DMS 273 treated with DMSO at 0.1 percent for 48 hours (cell line): Measurements from ENCODE around the gene TAOK1.
"Not testable (repeated sequence)": the region's sequence is repeated elsewhere in the genome, so short reads cannot be mapped to it uniquely, and the experiment has no call there.

ENCODE experiments used
- DNase-seq: peaks from one replicate; lab custom pipeline; 2025; lab: John Stamatoyannopoulos, UW

Gene TAOK1

DNA sequence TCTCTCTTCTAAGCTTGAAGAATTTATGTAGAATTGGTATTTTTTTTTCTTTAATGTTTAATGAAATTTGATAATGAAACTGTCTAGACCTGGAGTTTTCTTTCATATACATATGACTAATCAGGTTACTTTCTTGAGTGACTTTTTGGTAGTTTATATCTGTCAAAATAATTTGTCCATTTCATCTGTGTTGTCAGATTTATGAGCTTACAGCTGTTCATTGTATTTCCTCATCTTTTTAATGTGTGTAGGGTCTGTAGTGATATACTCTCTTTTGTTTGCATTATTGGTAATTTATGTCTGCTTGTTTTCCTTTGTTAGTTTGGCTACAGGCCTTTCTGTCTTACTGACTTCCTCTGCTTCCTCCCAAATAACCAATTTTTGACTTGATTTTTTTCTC lies 55.7 kb downstream of the TAOK1 start:
- DNase-seq, result no peak

DNA sequence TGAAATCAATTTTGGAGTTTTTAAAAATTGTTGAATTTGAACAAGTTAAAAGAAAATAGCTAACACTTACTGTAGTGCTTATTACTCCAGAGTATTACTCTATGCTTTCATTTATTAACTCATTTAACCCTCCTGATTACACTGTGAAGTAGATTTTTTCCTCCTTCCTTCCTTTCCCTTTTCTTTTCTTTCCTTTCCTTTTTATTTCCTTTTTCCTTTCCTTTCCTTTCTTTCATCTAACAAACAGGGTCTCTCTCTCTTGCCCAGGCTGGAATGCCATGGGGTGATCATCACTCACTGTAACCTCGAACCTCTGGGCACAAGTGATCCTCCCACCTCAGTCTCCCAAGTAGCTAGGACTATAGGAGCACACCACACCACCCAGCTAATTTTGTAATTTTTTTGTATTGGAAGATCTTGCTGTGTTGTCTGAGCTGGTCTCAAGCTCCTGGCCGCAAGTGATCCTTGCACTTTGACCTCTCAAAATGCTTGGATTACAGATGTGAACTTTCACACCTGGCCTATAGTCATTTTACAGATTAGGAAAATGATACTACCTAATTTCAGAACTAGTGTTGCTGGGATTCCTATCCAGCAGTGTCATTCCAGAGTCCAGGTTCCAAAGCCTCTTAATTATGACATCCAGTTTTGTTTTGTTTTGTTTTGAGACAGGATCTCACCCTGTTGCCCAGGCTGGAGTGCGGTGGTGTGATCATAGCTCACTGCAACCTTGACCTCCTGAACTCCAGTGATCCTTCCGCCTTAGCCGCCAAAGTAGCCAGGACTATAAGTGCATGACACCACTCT lies 59.9 kb downstream of the TAOK1 start:
- DNase-seq, result no peak

DNA sequence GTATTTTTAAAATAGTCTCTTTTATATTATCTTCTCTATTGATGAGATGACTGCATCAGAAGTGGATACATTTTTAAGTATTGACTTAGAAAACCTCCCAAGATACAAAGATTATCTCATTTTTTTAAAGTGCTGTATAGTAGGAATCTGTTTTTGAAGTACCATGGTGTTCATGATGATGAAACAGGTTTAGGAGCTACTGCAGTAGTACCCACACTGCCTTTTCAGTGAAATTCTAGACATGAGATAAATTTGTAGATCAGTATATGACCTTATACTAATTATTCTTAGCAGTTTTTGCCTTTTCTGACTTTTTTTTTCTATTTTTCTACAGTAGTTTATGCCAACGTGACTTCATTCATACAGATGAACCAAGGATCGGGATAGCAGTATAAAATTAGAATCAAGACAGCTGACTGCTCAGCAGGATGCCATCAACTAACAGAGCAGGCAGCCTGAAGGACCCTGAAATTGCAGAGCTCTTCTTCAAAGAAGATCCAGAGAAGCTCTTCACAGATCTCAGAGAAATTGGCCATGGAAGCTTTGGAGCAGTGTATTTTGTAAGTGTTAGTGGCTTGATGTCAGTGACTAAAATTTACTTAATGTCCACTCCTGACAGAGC lies 61.1 kb downstream of the TAOK1 start:
- DNase-seq, result no peak

DNA sequence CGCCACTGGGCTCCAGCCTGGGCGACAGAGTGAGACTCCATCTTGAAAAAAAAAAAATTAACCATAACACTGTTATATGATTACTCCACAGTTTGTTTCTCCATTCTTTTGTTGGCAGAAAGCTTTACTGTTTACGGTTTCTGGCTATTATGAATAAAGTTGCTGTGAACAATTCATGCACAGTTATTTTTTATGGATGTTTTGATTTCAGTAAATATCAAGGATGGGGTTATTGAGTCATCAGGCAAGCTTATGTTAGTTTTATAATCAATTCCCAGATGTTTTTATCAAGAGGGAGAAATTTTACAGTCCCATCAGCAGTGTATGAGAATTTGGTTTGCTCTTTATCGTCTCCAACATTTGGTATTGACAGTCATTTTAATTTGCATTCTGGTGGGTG lies 67.9 kb downstream of the TAOK1 start:
- DNase-seq, result no peak

DNA sequence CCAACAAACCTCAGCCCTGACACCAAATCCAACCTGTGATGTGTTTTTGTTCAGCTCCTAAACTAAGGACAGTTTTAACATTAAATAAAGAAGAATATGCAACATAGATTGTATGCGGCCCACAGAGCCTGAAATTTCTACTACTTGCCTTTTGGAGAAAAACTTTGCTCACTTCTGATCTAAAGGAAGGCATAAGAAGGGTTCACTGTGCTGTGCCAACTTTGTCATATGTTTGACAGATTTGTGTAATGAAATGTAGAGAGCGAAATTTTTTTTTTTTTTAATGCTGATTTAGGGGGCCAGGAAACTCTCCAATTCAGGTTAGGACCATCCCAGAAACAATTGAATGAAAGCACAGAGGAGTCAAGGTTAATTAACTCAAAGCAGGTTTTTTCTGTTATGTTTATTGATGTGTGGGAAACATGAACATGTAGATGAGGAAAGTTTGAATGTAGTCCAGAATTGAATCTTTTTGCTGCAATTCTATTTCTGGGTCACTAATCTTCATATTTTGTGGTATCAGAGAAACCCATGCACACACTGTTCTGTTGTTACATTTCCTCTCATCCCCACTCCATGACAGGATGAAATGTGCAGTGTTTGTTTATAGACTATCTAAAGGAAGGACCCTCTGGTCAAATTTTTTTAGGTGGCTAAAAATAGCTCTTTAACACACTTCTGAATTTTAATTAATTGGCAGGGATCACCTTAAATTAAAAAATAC lies 71.5 kb downstream of the TAOK1 start:
- no peak for DNase-seq

DNA sequence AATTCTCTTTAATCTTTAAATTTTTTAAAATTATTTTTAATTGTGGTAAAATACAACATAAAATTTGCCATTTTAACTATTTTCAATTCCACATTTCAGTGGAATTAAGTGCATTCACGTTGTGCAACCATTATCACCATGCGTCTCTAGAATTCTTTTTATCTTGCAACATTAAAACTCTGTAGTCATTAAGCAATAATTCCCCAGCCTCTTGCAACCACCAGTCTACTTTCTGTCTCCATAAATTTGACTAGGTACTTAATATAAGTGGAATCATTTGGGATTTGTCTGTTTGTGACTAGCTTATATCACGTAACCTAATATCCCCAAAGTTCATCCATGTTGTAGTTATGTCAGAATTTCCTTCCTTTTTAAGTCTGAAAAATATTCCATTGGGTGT lies 79.1 kb downstream of the TAOK1 start:
- no peak for DNase-seq

DNA sequence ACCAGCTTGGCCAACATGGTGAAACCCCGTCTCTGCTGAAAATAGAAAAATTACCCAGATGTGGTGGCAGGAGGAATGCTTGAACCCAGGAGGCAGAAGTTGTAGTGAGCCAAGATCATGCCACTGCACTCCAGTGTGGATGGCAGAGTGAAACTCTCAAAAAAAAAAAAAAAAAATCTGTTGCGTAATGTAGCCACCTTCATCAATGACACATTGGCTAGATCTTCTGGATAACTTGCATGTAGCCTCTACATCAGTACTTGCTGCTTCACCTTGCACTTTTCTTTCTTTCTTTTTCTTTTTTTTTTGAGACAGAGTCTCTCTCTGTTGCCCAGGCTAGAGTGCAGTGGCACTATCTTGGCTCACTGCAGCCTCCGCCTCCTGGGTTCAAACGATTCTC lies 83.3 kb downstream of the TAOK1 start:
- DNase-seq, result not testable (repeated sequence)

DNA sequence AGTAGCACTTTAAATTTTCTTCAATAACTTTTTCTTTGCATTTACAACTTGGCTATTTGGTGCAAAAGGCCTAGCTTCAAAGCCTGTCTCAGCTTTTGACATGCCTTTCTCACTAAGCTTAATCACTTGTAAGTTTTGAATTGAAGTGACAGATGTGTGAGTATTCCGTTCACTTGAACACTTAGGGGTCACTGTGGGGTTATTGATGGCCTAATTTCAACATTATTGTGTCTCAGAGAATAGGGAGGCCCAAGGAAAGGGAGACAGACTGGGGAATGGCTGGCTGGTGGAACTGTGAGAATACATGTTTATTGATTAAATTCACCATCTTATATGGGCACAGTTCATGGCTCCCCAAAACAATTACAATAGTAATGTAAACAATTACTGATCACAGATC lies 84.1 kb downstream of the TAOK1 start:
- no peak for DNase-seq

DNA sequence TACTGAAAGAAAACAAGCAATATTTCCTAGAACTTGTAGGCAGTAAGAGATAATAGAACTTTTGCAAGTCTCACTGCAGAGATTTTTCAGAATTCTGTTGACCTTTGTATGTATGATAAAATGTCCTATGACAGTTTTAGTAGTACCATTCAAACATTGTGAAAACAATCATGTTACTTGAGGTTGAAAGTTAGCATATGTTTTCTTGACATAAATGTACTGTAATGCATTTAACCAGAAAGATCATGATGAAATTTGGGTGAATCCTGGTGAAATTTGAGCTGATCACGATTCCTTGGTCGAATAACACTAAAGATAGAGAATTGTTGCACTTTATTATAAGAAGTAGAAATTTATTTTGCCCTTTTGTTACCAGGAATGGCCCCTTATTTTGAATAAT lies 85.7 kb downstream of the TAOK1 start:
- DNase-seq, result no peak

DNA sequence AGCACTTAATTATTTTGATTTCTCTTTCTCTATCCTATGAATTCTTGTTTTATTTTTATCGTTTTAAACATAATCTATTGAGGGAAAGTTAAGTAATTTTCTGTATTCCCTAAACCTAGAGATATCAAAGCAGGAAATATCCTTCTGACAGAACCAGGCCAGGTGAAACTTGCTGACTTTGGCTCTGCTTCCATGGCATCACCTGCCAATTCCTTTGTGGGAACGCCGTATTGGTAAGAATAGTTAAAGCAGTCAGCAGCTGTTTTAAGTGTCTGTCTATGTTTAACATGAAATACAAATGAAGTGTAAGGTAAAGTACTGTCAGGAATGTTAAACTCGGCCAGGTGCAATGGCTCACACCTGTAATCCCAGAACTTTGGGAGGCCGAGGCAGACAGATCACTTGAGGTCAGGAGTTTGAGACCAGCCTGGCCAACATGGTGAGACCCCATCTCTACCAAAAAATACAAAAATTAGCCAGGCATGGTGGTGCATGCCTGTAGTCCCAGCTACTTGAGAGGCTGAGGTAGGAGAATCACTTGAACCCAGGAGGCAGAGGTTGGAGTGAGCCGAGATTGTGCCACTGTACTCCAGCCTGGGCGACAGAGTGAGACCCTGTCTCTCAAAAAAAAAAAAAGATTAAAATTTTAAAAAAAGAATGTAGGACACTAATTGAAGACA lies 90.2 kb downstream of the TAOK1 start:
- DNase-seq, result not testable (repeated sequence)

DNA sequence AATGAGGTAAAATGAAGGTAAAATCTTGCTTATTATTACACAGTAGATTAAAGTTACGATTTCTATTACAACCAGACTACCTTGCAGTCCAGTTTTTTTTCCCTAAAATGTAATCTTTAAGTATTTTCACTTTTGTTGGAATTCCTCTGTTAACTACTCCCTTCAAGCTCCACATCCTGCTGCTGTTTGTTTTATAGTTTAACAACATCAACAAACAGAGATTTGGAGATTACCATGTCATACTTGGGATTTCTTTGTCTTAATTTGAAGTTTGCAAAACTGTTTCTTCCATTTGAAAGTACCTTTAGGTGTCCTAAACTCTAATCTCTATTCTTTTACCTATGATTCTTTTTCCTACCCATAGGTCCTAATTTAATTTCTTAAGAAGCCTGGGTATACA lies 93.3 kb downstream of the TAOK1 start:
- no peak for DNase-seq

DNA sequence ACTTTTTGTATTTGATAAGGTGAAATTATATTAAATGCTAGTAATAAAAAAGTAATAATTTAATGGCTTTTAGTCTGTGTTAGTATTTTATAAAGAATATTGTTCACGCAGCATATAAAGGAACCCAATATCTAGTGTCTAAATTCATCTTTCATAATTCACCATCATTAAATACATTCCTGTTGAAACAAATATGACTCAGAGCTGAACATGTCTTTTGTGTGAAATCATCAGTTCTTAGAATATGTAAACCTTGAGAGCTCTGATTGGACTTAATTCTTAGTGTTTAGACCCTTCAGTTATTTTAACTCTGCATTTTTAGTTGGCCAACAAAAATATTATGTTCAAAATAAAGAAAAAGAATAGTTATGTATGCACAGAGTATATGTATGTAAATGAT lies 104.8 kb downstream of the TAOK1 start:
- DNase-seq, result no peak

DNA sequence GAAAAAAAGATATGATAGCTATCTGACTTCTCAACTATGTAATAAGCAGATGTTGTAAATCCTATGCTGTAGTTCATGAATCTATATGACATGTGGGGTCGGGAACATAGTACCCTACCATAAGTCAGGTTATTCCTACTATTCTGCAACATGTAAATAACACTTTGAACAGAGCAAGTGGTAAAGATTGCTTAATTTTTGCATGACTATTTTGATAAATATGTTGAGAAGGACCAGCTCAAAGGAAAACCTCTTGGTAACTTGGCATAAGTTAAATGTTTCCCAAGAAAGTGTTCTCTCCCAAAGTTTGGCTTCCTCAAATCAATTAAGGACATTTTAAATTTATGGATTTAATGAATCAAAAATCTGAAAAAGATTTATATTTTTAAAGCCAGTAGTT lies 114.5 kb downstream of the TAOK1 start:
- DNase-seq, result no peak

DNA sequence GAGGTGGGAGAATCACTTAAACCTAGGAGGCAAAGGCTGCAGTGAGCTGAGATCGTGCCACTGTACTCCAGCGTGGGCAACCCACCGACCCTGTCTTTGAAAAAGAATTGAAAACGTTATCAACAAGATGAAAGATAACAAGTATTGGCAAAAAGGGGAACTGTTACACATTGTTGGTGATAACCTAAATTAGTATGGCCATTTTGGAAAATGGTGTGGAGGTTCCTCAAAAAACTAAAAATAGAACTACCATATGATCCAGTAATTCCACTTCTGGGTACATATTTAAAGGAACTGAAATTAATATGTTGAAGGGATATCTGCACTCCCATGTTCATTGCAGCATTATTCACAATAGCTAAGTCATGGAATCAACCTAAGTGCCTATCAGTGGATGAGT lies 115.7 kb downstream of the TAOK1 start:
- no peak for DNase-seq

DNA sequence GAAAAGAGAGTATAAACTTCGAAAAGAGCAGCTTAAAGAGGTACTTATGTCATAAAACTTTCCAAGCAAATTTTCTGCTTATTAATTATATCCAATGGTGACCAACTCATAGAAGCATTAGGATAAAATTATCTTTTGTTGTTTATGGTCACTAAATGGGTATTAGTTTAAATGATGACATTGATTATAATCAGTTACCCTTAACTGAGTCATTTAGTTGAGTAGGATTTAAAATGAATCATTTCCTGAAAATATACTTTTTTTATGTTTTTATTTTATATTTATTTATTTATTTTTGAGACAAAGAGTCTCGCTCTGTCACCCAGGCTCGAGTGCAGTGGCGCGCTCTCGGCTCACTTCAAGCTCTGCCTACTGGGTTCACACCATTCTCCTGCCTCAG lies 120.8 kb downstream of the TAOK1 start:
- no peak for DNase-seq

DNA sequence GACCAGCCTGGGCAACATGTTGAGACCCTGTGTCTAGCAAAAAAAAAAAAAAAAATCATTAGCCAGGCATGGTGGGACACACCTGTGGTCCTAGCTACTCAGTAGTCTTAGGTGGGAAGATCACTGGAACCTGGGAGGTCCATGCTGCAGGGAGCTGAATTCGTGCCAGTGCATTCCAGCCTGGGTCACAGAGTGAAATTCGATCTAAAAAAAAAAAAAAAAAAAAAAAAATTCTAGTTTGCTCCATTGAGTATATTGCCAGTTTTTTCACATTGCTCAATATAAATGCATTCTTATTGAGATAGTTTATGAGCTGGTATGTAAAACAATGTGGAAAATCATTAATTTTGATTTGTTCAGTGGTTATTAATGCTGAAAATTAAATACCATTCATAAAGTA lies 124.6 kb downstream of the TAOK1 start:
- DNase-seq, result no peak

DNA sequence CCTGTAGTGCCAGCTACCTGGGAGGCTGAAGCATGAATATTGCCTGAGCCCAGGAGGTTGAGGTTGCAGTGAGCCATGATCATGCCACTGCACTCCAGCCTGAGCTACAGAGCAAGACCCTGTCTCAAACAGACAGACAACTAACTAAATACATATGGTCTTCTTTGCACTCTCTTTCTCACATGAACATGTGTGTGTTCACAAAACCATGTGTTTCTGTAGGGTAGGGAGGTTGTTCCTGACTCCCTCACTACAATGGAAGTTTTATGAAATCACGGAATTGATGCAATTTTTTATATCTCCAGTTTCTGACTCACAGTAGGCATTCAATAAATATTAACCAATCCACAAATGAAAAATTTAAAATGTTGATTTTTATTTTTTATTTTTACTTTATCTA lies 128.2 kb downstream of the TAOK1 start:
- no peak for DNase-seq

DNA sequence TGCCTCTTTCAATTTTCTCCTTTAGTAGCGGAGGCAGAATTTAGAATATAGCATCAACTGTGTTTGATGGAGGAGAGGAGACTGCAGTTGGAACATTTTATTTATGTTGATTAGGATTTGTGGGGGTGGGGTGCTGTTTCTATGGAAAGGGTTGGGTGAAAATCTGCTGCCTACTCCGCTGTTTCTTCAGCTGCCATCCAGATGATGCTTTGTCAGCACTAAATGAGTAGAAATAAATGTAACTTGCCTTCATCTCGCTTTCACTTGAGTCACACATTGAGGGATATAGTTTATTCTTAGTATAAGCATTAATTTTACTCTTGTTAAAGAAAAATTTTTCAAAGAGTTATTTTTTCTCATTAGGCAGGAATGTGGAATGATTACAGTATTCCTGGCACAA lies 134.5 kb downstream of the TAOK1 start:
- no peak for DNase-seq

DNA sequence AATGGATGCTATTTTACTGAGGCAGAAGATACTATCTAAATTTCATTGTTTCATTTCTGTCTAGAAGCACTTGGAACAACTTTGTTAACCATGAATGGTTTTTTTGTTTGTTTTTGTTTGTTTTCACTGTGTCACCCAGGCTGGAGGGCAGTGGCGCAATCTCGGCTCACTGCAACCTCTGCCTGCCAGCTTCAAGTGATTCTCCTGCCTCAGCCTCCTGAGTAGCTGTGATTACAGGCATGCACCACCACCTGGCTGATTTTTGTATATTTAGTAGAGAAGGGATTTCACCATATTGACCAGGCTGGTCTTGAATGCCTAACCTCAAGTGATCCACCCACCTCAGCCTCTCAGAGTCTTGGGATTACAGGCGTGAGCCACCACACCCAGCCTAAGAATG lies 136.2 kb downstream of the TAOK1 start:
- DNase-seq, result no peak

DNA sequence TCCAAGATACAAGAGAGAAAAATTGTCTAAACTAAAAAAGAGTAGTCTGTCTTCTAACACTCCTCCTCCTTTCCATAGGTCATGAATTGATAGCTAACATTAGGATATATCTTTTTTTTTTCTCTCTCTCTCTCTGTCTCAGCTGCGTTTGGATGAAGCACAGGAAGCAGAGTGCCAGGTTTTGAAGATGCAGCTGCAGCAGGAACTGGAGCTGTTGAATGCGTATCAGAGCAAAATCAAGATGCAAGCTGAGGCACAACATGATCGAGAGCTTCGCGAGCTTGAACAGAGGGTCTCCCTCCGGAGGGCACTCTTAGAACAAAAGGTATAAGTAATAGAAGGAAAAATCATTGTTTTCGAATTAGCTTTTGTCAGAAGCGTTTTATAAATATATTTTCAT lies 143.8 kb downstream of the TAOK1 start:
- DNase-seq, result no peak

DNA sequence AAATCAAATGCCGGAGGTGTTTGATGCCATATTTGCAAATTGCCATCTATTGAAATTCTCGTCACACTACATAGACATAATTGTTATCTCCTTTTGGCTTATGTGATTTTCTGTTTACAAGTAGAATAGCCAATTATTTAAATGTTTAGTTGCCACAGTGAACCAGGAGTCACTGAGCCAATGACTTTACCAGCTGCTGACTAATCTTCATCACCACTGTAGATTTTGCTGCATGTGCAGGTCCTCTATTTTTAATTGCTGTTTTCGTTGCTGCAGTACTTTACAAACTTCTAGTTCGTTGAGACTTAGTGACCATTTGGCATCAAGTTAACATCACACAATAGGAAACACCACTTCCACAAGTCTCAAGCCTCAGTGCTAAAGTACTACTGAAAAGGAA lies 153.9 kb downstream of the TAOK1 start:
- DNase-seq, result no peak

DNA sequence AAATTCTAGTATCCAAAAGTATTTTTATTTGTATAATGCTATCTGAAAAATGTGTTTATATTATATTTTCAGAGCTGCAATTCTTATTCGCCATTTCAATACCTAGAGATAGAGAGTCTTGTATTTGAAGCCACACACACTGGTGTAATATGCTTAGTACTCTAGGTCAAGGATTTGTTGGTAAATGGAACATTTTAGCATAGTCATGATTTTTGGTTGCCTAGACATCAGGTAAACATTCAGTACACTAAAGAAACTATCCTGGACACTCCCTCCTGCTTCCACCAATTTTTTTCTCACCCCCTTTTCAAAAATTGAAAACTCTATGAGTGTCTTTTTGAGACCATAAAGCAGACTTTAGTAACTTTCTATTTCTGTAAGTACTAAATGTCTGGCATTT lies 155.9 kb downstream of the TAOK1 start:
- no peak for DNase-seq

DNA sequence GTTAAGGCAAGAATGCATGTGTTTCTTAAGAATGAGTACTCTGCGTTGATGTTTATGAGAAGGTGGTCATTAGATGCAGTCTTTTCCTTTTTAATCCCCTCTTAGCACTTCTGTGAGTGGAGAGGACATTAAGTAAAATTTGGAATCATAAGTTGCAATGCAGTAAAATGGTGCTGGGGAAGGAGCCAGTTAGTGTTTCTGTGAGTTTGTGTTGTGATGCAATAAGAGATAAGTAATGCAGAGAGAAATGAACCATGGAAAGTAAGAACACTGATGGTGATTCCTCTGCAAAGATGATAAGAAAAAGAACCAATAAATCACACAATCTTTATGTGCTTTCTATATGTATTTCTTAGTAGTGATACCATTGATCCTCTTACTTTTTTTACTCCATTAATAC lies 156.7 kb downstream of the TAOK1 start:
- DNase-seq, result no peak
